OCI-LY3 (cell line): ENCODE measurements around the gene ZNF766.

Experiments used
- H2AFZ ChIP-seq: fragments of 200-600, 300-600 bp; shearing (Covaris generic); 2 replicates; pipeline ENCODE4 v1.6.0; 2014; ENCODE audit warnings: antibody characterized with exemption, low read depth, low read length
- H3K27ac ChIP-seq: fragments of 200-600, 300-600 bp; sonication (generic); 2 replicates; pipeline ENCODE4 v1.5.1; 2014; ENCODE audit warnings: mild to moderate bottlenecking, low read length, moderate library complexity, mixed read lengths
- H3K27me3 ChIP-seq: fragments of 200-600, 300-600 bp; sonication (generic); 2 replicates; pipeline ENCODE4 v1.6.1; 2014; ENCODE audit warnings: low read depth, low read length, mixed read lengths
- H3K36me3 ChIP-seq: fragments of 200-600, 300-600 bp; sonication (generic); replicated peaks from 2 replicates; pipeline ENCODE3; 2014; ENCODE audit warnings: low read depth, low read length, mixed read lengths
- H3K4me1 ChIP-seq: fragments of 300-600, 200-600 bp; sonication (generic); 2 replicates; pipeline ENCODE4 v1.6.1; 2014; ENCODE audit warnings: low read length, mixed read lengths
- H3K4me2 ChIP-seq: fragments of 200-600, 300-600 bp; sonication (generic); 2 replicates; pipeline ENCODE4 v1.6.1; 2014; ENCODE audit warnings: low read length, mixed read lengths
- H3K4me3 ChIP-seq: fragments of 300-600, 200-600 bp; sonication (generic); 2 replicates; pipeline ENCODE4 v1.5.1; 2014; ENCODE audit warnings: antibody characterized with exemption, mild to moderate bottlenecking, low read length, moderate library complexity
- H3K79me2 ChIP-seq: fragments of 300-600, 200-600 bp; shearing (Covaris generic); 2 replicates; pipeline ENCODE4 v1.6.1; 2014; ENCODE audit warnings: mild to moderate bottlenecking, low read length, mixed read lengths
- H3K9ac ChIP-seq: fragments of 300-600, 200-600 bp; shearing (Covaris generic); 2 replicates; pipeline ENCODE4 v1.6.0; 2014; ENCODE audit warnings: mild to moderate bottlenecking, low read length, moderate library complexity
- H3K9me3 ChIP-seq: fragments of 200-600, 300-600 bp; shearing (Covaris generic); 2 replicates; pipeline ENCODE4 v1.6.1; 2014; ENCODE audit warnings: low read length, mixed read lengths; ENCODE audit not compliant: insufficient read depth
- H4K20me1 ChIP-seq: fragments of 200-600, 300-600 bp; sonication (generic); 2 replicates; pipeline ENCODE4 v1.6.1; 2016; ENCODE audit warnings: low read length, mixed read lengths; ENCODE audit not compliant: insufficient read depth
- EZH2phosphoT487 ChIP-seq: fragments of 200-600 bp; shearing (Covaris generic); IDR thresholded peaks from 2 replicates; pipeline ENCODE4 v1.6.1; 2018; ENCODE audit warnings: antibody characterized with exemption, mixed run types, low read depth
- TF ChIP-seq, protein P1 (sequence below): fragments of 200-600, 300-600 bp; sonication (generic); IDR thresholded peaks from 2 replicates; pipeline ENCODE4 v1.5.1; 2014; ENCODE audit warnings: antibody characterized with exemption, low read length, low read depth

The ZNF766 gene

DNA sequence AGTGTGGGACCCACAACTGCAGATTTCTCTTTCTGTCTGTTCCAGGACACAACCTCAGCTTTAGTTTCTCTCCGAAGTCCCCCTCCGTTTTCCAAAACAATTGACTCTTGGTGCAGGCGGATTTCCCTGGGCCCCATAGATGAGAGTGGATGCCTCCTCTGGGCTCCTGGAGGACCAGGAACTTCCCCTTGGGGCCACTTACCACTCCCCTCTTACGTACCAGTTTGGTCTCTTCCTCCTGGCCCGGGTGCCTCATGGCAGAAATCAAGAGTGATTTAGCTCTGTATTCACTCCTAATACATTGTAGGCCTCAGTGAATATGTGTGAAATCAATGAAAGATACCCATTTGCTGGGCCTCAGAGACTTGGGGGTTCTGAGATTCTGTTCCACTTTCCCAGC, 45.2 kb upstream of the ZNF766 start:
- Histone ChIP-seq H3K4me3 (no peak overlapping the region), H3K27ac (no peak overlapping the region), H3K9me3 (no peaks in the 10 kb centered on the region), H3K4me2 (no peak overlapping the region), H4K20me1 (no peaks in the 10 kb centered on the region), H2AFZ (no peak overlapping the region), H3K79me2 (no peaks in the 10 kb centered on the region), H3K36me3 (peaks cover 94% of the 10 kb centered on the region), H3K27me3 (no peaks in the 10 kb centered on the region), H3K9ac (no peak overlapping the region), H3K4me1 (peaks cover 3% of the 10 kb centered on the region; the same call in 1 of the 2 replicates)
- TF ChIP-seq EZH2phosphoT487, result no peak
- TF ChIP-seq, protein P1, sequence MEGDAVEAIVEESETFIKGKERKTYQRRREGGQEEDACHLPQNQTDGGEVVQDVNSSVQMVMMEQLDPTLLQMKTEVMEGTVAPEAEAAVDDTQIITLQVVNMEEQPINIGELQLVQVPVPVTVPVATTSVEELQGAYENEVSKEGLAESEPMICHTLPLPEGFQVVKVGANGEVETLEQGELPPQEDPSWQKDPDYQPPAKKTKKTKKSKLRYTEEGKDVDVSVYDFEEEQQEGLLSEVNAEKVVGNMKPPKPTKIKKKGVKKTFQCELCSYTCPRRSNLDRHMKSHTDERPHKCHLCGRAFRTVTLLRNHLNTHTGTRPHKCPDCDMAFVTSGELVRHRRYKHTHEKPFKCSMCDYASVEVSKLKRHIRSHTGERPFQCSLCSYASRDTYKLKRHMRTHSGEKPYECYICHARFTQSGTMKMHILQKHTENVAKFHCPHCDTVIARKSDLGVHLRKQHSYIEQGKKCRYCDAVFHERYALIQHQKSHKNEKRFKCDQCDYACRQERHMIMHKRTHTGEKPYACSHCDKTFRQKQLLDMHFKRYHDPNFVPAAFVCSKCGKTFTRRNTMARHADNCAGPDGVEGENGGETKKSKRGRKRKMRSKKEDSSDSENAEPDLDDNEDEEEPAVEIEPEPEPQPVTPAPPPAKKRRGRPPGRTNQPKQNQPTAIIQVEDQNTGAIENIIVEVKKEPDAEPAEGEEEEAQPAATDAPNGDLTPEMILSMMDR, result no peak

DNA sequence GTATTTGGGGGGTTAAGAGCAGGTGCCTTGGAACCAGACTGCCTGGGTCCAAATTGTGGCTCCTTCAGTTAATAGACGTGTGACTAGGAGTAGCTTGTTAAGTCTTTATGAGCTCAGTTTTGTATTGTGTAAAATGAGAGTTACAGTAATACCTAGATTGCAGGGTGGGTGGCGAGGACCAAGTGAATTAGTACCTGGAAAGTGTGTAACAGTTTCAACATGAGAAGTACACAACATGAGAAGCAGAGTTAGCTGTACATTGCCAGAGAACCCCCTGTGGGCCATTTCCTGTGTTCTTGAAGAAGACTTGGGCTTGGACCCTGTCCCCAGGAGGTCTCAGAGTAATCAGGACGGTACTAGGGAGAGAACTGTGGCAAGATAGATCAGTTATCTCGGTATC, 42.7 kb upstream of the ZNF766 start:
- no peak overlapping the region for H3K9ac ChIP-seq
- no peaks in the 10 kb centered on the region for H3K9me3 ChIP-seq
- H3K4me2 ChIP-seq, result no peak overlapping the region
- no peaks in the 10 kb centered on the region for H4K20me1 ChIP-seq
- no peaks in the 10 kb centered on the region for H3K27me3 ChIP-seq
- H3K27ac ChIP-seq, result no peak overlapping the region
- H3K36me3 ChIP-seq, result peaks cover 82% of the 10 kb centered on the region
- no peak overlapping the region for H2AFZ ChIP-seq
- H3K4me1 ChIP-seq, result peaks cover 3% of the 10 kb centered on the region; the same call in 1 of the 2 replicates
- TF ChIP-seq, protein P1, result no peak
- TF ChIP-seq EZH2phosphoT487, result no peak
- H3K79me2 ChIP-seq, result no peaks in the 10 kb centered on the region
- H3K4me3 ChIP-seq, result no peak overlapping the region

DNA sequence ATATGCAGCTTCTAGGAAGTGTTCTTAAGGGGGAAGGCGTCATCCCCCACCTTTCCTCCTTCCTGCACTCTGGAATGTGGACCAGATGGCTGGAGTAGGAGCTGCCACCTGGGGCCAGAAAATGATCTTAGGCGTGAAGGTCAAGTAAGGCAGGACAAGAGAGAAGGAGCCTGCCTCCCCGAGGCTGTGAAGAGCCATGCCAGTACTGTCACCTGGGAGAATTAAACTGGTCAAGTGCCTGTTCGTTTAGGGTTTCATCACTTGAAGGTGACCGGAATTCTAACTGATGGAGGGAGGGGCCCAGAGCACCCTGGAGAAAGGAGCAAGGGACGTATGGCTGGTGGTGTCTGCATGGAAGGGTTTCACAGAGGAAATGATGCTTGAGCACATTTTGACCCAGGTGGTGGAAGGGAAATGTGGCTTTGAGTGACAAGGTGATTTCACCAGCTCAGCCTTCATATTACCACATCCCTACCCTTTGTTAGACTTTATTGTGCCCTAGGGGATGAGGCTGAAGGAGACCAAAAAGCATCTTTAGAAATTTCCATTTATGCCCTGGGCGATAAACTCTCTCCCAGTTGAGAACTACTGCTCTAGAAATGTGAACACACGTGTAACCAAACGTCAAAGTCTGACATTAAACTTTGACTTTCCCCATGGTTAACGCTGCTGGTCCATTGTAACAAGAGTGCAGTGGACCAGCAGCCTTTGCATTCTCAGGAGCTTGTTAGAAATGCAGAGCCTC, 42.0 kb upstream of the ZNF766 start:
- TF ChIP-seq, protein P1, result no peak
- TF ChIP-seq EZH2phosphoT487, result no peak
- H3K27me3 ChIP-seq, result no peaks in the 10 kb centered on the region

DNA sequence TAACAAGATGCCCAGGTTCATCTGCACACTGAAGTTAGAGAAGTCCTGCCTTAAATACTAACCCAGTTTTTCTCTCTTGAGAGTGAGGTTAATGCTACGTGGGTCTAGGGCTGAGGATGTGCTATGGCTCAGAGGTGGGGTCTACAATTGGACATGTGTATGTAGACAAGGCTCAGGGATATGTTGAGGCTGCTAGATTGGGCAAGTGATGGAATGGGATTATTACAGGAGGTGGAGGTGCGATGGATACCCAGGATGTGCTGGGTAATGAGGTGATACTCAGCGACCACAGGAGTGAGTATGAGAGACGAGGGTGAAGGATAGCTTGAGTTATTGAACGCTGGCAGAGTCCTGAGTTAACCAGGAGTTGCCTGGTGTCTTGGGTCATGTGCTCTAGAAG, 41.4 kb upstream of the ZNF766 start:
- no peak overlapping the region for H2AFZ ChIP-seq
- peaks cover 3% of the 10 kb centered on the region; the same call in 1 of the 2 replicates for H3K4me1 ChIP-seq
- no peaks in the 10 kb centered on the region for H3K27me3 ChIP-seq
- H3K9ac ChIP-seq, result no peak overlapping the region
- no peak overlapping the region for H3K4me2 ChIP-seq
- no peaks in the 10 kb centered on the region for H3K9me3 ChIP-seq
- TF ChIP-seq, protein P1, result no peak
- TF ChIP-seq EZH2phosphoT487, result no peak
- H3K36me3 ChIP-seq, result peaks cover 69% of the 10 kb centered on the region
- no peaks in the 10 kb centered on the region for H3K79me2 ChIP-seq
- no peak overlapping the region for H3K27ac ChIP-seq
- H4K20me1 ChIP-seq, result no peaks in the 10 kb centered on the region
- H3K4me3 ChIP-seq, result no peak overlapping the region

More for the DNA sequence above, 42.0 kb upstream of the ZNF766 start:
- Histone ChIP-seq H3K36me3 (peaks cover 75% of the 10 kb centered on the region), H3K4me3 (no peak overlapping the region), H2AFZ (no peak overlapping the region), H3K79me2 (no peaks in the 10 kb centered on the region), H3K27ac (no peak overlapping the region), H3K4me2 (no peak overlapping the region), H3K9me3 (no peaks in the 10 kb centered on the region), H3K4me1 (peaks cover 3% of the 10 kb centered on the region; the same call in 1 of the 2 replicates), H3K9ac (no peak overlapping the region), H4K20me1 (no peaks in the 10 kb centered on the region)
